Muscle of leg (tissue), 11 donors: Measurements from ENCODE around the gene RAI1. TPM values are rescaled to one million over a fixed set of nuclear protein-coding genes. Genes with fewer than 3 reads are reported as not detected.

Source experiments
- DNase-seq: peaks from one replicate; pipeline ENCODE4 v3.0.0; 2013
- H3K27ac ChIP-seq: one replicate; pipeline ENCODE4 v1.5.1; 2013; ENCODE audit warnings: mild to moderate bottlenecking, low read length, control low read depth
- H3K27me3 ChIP-seq: one replicate; pipeline ENCODE4 v1.6.1; 2013; ENCODE audit warnings: low read length; ENCODE audit not compliant: control insufficient read depth, insufficient read depth
- H3K36me3 ChIP-seq: one replicate; pipeline ENCODE4 v1.6.1; 2013; ENCODE audit warnings: low read length; ENCODE audit not compliant: control insufficient read depth, insufficient read depth
- H3K4me1 ChIP-seq: one replicate; pipeline ENCODE4 v1.6.1; 2013; ENCODE audit warnings: low read length; ENCODE audit not compliant: control insufficient read depth, insufficient read depth
- H3K4me3 ChIP-seq: one replicate; pipeline ENCODE4 v1.5.1; 2013; ENCODE audit warnings: low read length, control low read depth
- H3K9me3 ChIP-seq: replicated peaks from 2 replicates; pipeline ENCODE4 v1.6.1; 2013; ENCODE audit warnings: low read depth, low read length; ENCODE audit not compliant: control insufficient read depth
- WGBS: methylation state at CpG from one replicate; pipeline ENCODE4 v1.1.5; 2013; ENCODE audit warnings: missing lambda C conversion rate; ENCODE audit not compliant: insufficient coverage; 5-methylcytosine and 5-hydroxymethylcytosine counted together
- polyA plus RNA-seq, 8 donors: library from polyadenylated mRNA; unstranded; fragments of 120-200 nt; gene quantifications; one replicate each; pipeline versions ENCODE4 v1.2.1 to v1.2.3, GENCODE V29; 2013; ENCODE audit warnings: inconsistent platforms in 1 of 8, low replicate concordance in 1 of 8; ENCODE audit not compliant: insufficient read length in 8 of 8, insufficient read depth in 1 of 8
- total RNA-seq: library from RNA; stranded (reverse); fragments of 120-200 nt; gene quantifications from one replicate; pipeline ENCODE4 v1.2.4, GENCODE V29; 2013

RAI1 gene
- total and polyA plus RNA-seq, 9 donors: 7.4 to 25.5 (median 20.7) TPM

- Histone ChIP-seq H3K27me3 (no peaks in the 10 kb centered on the region), H3K4me3 (no peak overlapping the region), H3K27ac (no peak overlapping the region), H3K9me3 (no peaks in the 10 kb centered on the region), H3K4me1 (peaks cover 52% of the 10 kb centered on the region), H3K36me3 (peaks cover 45% of the 10 kb centered on the region)
- WGBS: 15% methylated on average over 24 of the region's 38 CpGs
- peak; percentile 74 for DNase-seq
These were observed 111.5 kb downstream of the RAI1 start for GRCh38 chr17:17792551-17793377.

- Histone ChIP-seq H3K9me3 (no peaks in the 10 kb centered on the region), H3K4me1 (peaks cover 50% of the 10 kb centered on the region), H3K27me3 (no peaks in the 10 kb centered on the region), H3K4me3 (no peak overlapping the region), H3K36me3 (peaks cover 53% of the 10 kb centered on the region), H3K27ac (no peak overlapping the region)
- DNase-seq: no peak
- 86% methylated on average over 27 of the region's 30 CpGs for WGBS
These were observed 112.3 kb downstream of the RAI1 start for GRCh38 chr17:17793378-17794214.

- no peak overlapping the region for H3K27ac ChIP-seq
- WGBS: 89% methylated on average over 31 of the region's 31 CpGs
- H3K4me1 ChIP-seq: peaks cover 44% of the 10 kb centered on the region
- no peak overlapping the region for H3K4me3 ChIP-seq
- no peaks in the 10 kb centered on the region for H3K27me3 ChIP-seq
- DNase-seq: no peak
- H3K36me3 ChIP-seq: peaks cover 61% of the 10 kb centered on the region
- no peaks in the 10 kb centered on the region for H3K9me3 ChIP-seq
These were observed 113.1 kb downstream of the RAI1 start for GRCh38 chr17:17794382-17794781.

GRCh38 chr17:17795296-17795695 is 114.0 kb downstream of the RAI1 start:
- H3K27me3 ChIP-seq: no peaks in the 10 kb centered on the region
- peaks cover 67% of the 10 kb centered on the region for H3K36me3 ChIP-seq
- no peak overlapping the region for H3K4me3 ChIP-seq
- 83% methylated on average over 6 of the region's 12 CpGs for WGBS
- no peaks in the 10 kb centered on the region for H3K9me3 ChIP-seq
- no peak for DNase-seq
- H3K4me1 ChIP-seq: peaks cover 40% of the 10 kb centered on the region
- H3K27ac ChIP-seq: no peak overlapping the region

GRCh38 chr17:17795946-17796786 is 114.9 kb downstream of the RAI1 start:
- H3K36me3 ChIP-seq: peaks cover 72% of the 10 kb centered on the region

GRCh38 chr17:17796787-17797061 is 115.5 kb downstream of the RAI1 start:
- DNase-seq: no peak
- 93% methylated on average over 11 of the region's 13 CpGs for WGBS
- H3K27ac ChIP-seq: no peak overlapping the region

More at GRCh38 chr17:17795946-17796786, 114.9 kb downstream of the RAI1 start:
- no peak for DNase-seq
- Histone ChIP-seq H3K4me3 (no peak overlapping the region), H3K9me3 (no peaks in the 10 kb centered on the region), H3K27ac (no peak overlapping the region), H3K27me3 (no peaks in the 10 kb centered on the region), H3K4me1 (peaks cover 32% of the 10 kb centered on the region)
- 95% methylated on average over 30 of the region's 40 CpGs for WGBS

GRCh38 chr17:17797119-17797809 is 116.0 kb downstream of the RAI1 start:
- Histone ChIP-seq H3K4me1 (peaks cover 21% of the 10 kb centered on the region), H3K4me3 (no peak overlapping the region), H3K27ac (no peak overlapping the region), H3K36me3 (peaks cover 79% of the 10 kb centered on the region), H3K9me3 (no peaks in the 10 kb centered on the region), H3K27me3 (no peaks in the 10 kb centered on the region)
- 84% methylated on average over 28 of the region's 30 CpGs for WGBS
- DNase-seq: no peak

More at GRCh38 chr17:17796787-17797061, 115.5 kb downstream of the RAI1 start:
- Histone ChIP-seq H3K4me1 (peaks cover 26% of the 10 kb centered on the region), H3K36me3 (peaks cover 77% of the 10 kb centered on the region), H3K4me3 (no peak overlapping the region), H3K9me3 (no peaks in the 10 kb centered on the region), H3K27me3 (no peaks in the 10 kb centered on the region)

- H3K4me3 ChIP-seq: no peak overlapping the region
- WGBS: 89% methylated on average over 23 of the region's 25 CpGs
- no peak overlapping the region for H3K27ac ChIP-seq
- no peaks in the 10 kb centered on the region for H3K9me3 ChIP-seq
- H3K27me3 ChIP-seq: no peaks in the 10 kb centered on the region
- no peak for DNase-seq
- peaks cover 81% of the 10 kb centered on the region for H3K36me3 ChIP-seq
- peaks cover 12% of the 10 kb centered on the region for H3K4me1 ChIP-seq
These were observed 116.8 kb downstream of the RAI1 start for GRCh38 chr17:17798010-17798556.

- 77% methylated on average over 11 of the region's 16 CpGs for WGBS
- Histone ChIP-seq H3K9me3 (no peaks in the 10 kb centered on the region), H3K27ac (no peak overlapping the region), H3K36me3 (peaks cover 80% of the 10 kb centered on the region), H3K27me3 (no peaks in the 10 kb centered on the region), H3K4me1 (peaks cover 8% of the 10 kb centered on the region), H3K4me3 (no peak overlapping the region)
- DNase-seq: no peak
These were observed 117.5 kb downstream of the RAI1 start for GRCh38 chr17:17798573-17799255.
